Hematopoietic multipotent progenitor cell (in vitro differentiated cells): ENCODE measurements around the gene TPR. TPM values are rescaled to one million over a fixed set of nuclear protein-coding genes. Genes with fewer than 3 reads are reported as not detected.
A peak's percentile ranks its signal among the peaks of the same experiment; 100 is the strongest.
"Not testable (repeated sequence)": the region's sequence is repeated elsewhere in the genome, so short reads cannot be mapped to it uniquely, and the experiment has no call there.

ENCODE experiments used
- DNase-seq, 3 donors: peaks; one replicate each; pipeline ENCODE4 v3.0.0-alpha.2; 2011 to 2015; ENCODE audit warnings: low read depth in 2 of 3, low spot score in 2 of 3
- total RNA-seq: library from RNA; depleted of rRNA; stranded (reverse); fragments of >200 nt; gene quantifications from one replicate; pipeline ENCODE4 v1.2.3, GENCODE V29; 2012

Gene TPR
- total RNA-seq = 70.0 TPM

- peak; percentile 98 to 100 (median 100) for DNase-seq
Observed at GRCh38 chr1:186375152-186375928, at the start of gene TPR, which contains the start of gene ODR4. Gene TPR, minus strand, starts transcription at chr1:186375253. Its CDS starts 225 bp downstream, at chr1:186375028. Gene ODR4, plus strand, starts transcription at chr1:186375838. Its CDS starts 3,948 bp downstream, at chr1:186379786.

- DNase-seq = no peak
Observed at GRCh38 chr1:186424539-186424938, 49.5 kb upstream of the TPR start.

- DNase-seq = no peak
Observed at GRCh38 chr1:186421446-186421845, 46.4 kb upstream of the TPR start.

- no peak for DNase-seq
Observed at GRCh38 chr1:186420923-186421322, 45.9 kb upstream of the TPR start.

GRCh38 chr1:186420311-186420710 lies 45.3 kb upstream of the TPR start:
- no peak for DNase-seq

GRCh38 chr1:186418503-186418902 lies 43.5 kb upstream of the TPR start:
- no peak for DNase-seq

- no peak for DNase-seq
Observed at GRCh38 chr1:186413319-186413718, 38.3 kb upstream of the TPR start.

GRCh38 chr1:186409091-186409490 lies 34.0 kb upstream of the TPR start:
- peak in 2 of 3 donors; percentile 9 to 51 for DNase-seq

- DNase-seq = peak; percentile 2 to 91 (median 66)
Observed at GRCh38 chr1:186404454-186405051, 29.5 kb upstream of the TPR start.

- DNase-seq = no peak
Observed at GRCh38 chr1:186403632-186404031, 28.6 kb upstream of the TPR start.

GRCh38 chr1:186401446-186401845 lies 26.4 kb upstream of the TPR start:
- not testable (repeated sequence) for DNase-seq

GRCh38 chr1:186392711-186393110 lies 17.7 kb upstream of the TPR start:
- DNase-seq = not testable (repeated sequence)

GRCh38 chr1:186391841-186392240 lies 16.8 kb upstream of the TPR start:
- no peak for DNase-seq

- no peak for DNase-seq
Observed at GRCh38 chr1:186390925-186391324, 15.9 kb upstream of the TPR start.

- DNase-seq = no peak
Observed at GRCh38 chr1:186386725-186387383, 11.8 kb upstream of the TPR start.

GRCh38 chr1:186375929-186376319 lies 871 bp upstream of the TPR start:
- DNase-seq = no peak

- DNase-seq = peak in 2 of 3 donors; percentile 30 to 64
Observed at GRCh38 chr1:186374303-186375151, 526 bp downstream of the TPR start.

- not testable (repeated sequence) for DNase-seq
Observed at GRCh38 chr1:186347837-186348691, 27.0 kb downstream of the TPR start.

- no peak for DNase-seq
Observed at GRCh38 chr1:186340772-186341171, 34.3 kb downstream of the TPR start.

GRCh38 chr1:186337554-186337953 lies 37.5 kb downstream of the TPR start:
- no peak for DNase-seq
